ENCODE results near the gene XXYLT1.

GRCh38 chr3:195270079-195270816, 711 bp downstream of the XXYLT1 start:
- TF ChIP-seq MYBL2 (CRISPR knock-in tag; IDR thresholded peaks at IDR 0.05) (0 out of 2 replicates have a peak, but pooled peaks have one; percentile 78), CTCF (IDR thresholded peaks at IDR 0.05) (no peak), TP53 (CRISPR knock-in tag; IDR thresholded peaks at IDR 0.05) (no peak), PREB (CRISPR knock-in tag; IDR thresholded peaks at IDR 0.05; ENCODE audit: borderline replicate concordance) (no peak), ZNF416 (CRISPR knock-in tag; IDR thresholded peaks at IDR 0.05) (no peak), ZNF263 (CRISPR knock-in tag; IDR thresholded peaks at IDR 0.05; ENCODE audit: low read depth) (no peak), E2F1 (CRISPR knock-in tag; IDR thresholded peaks at IDR 0.05) (no peak), ZNF232 (CRISPR knock-in tag; IDR thresholded peaks at IDR 0.05) (no peak; the same call in 1 of the 2 replicates), FOXK1 (CRISPR knock-in tag; IDR thresholded peaks at IDR 0.05) (0 out of 2 replicates have a peak, but pooled peaks have one; percentile 75), USF1 (CRISPR knock-in tag; IDR thresholded peaks at IDR 0.05) (peak; percentile 37), RELA (CRISPR knock-in tag; IDR thresholded peaks at IDR 0.05; ENCODE audit: borderline replicate concordance) (peak; percentile 59; the same call in 1 of the 2 replicates), FOXJ3 (CRISPR knock-in tag; IDR thresholded peaks at IDR 0.05; ENCODE audit: borderline replicate concordance) (no peak), ATF3 (CRISPR knock-in tag; conservative IDR thresholded peaks at IDR 0.05) (no peak)

All from WTC11 (cell line).